DND-41 (cell line): ENCODE results near the gene SNTA1.
"Not testable (repeated sequence)": the region's sequence is repeated elsewhere in the genome, so short reads cannot be mapped to it uniquely, and the experiment has no call there.

Experiments
- ATAC-seq: fragments of 200-7000 bp; cut with Tn5 transposase; 3 replicates; pipeline ENCODE4 v1.9.1; 2021; ENCODE audit warnings: low read depth; ENCODE audit not compliant: insufficient read depth
- DNase-seq: peaks from one replicate; pipeline ENCODE4 v3.0.0-alpha.2; 2020
- H2AFZ ChIP-seq: 2 replicates; pipeline ENCODE4 v1.6.0; 2012; ENCODE audit warnings: low read depth, low read length
- H3K27ac ChIP-seq: 2 replicates; pipeline ENCODE4 v1.5.1; 2012; ENCODE audit warnings: low read length, inconsistent platforms
- H3K27me3 ChIP-seq: fragments of 200-600 bp; sonication (generic); 2 replicates; pipeline ENCODE4 v1.6.0; 2012; ENCODE audit warnings: low read length, mild to moderate bottlenecking, inconsistent platforms; ENCODE audit not compliant: insufficient read depth, poor library complexity
- H3K36me3 ChIP-seq: 2 replicates; pipeline ENCODE4 v1.5.1; 2012; ENCODE audit warnings: low read length, inconsistent platforms; ENCODE audit not compliant: insufficient read depth
- H3K4me1 ChIP-seq: 2 replicates; pipeline ENCODE4 v1.5.1; 2012; ENCODE audit warnings: mild to moderate bottlenecking, low read length; ENCODE audit not compliant: insufficient read depth
- H3K4me2 ChIP-seq: 2 replicates; pipeline ENCODE4 v1.6.0; 2012; ENCODE audit warnings: mild to moderate bottlenecking, moderate library complexity, low read length, inconsistent platforms; ENCODE audit not compliant: insufficient read depth
- H3K4me3 ChIP-seq, 2 experiments: fragments of 200-600 bp in 1 of 2; shearing (Covaris generic) in 1 of 2; 2 replicates each; pipeline ENCODE4 v1.5.1; 2012 to 2016; ENCODE audit warnings: inconsistent platforms in 2 of 2, low read length in 2 of 2, mild to moderate bottlenecking in 2 of 2, low read depth in 1 of 2, moderate library complexity in 1 of 2
- H3K79me2 ChIP-seq: 2 replicates; pipeline ENCODE4 v1.6.0; 2012; ENCODE audit warnings: low read length, inconsistent platforms; ENCODE audit not compliant: insufficient read depth
- H3K9ac ChIP-seq: 2 replicates; pipeline ENCODE4 v1.6.0; 2012; ENCODE audit warnings: low read depth, mild to moderate bottlenecking, inconsistent platforms, low read length, moderate library complexity
- H3K9me3 ChIP-seq: 2 replicates; pipeline ENCODE4 v1.5.1; 2012; ENCODE audit warnings: low read length, moderate library complexity, mild to moderate bottlenecking, inconsistent platforms; ENCODE audit not compliant: insufficient read depth, severe bottlenecking
- H4K20me1 ChIP-seq: 2 replicates; pipeline ENCODE4 v1.6.0; 2012; ENCODE audit warnings: low read length; ENCODE audit not compliant: insufficient read depth
- EZH2 ChIP-seq: IDR thresholded peaks from 3 replicates; pipeline ENCODE4 v1.6.1; 2012; ENCODE audit warnings: borderline replicate concordance, low read depth, mild to moderate bottlenecking, moderate library complexity, low read length, inconsistent platforms; ENCODE audit not compliant: severe bottlenecking
- TF ChIP-seq, protein P1 (sequence below): IDR thresholded peaks from 2 replicates; pipeline ENCODE4 v1.5.1; 2012; ENCODE audit warnings: borderline replicate concordance, low read length, moderate library complexity, mild to moderate bottlenecking; ENCODE audit not compliant: poor library complexity, severe bottlenecking; ENCODE audit errors: extremely low read depth

The SNTA1 gene

GRCh38 chr20:33391722-33392415 is 51.7 kb downstream of the SNTA1 start:
- no peak for DNase-seq
- no peak overlapping the region for H3K4me3 ChIP-seq
- ATAC-seq = peak; percentile 44; the same call in 2 of the 3 replicates
- TF ChIP-seq EZH2 = no peak
- TF ChIP-seq, protein P1, sequence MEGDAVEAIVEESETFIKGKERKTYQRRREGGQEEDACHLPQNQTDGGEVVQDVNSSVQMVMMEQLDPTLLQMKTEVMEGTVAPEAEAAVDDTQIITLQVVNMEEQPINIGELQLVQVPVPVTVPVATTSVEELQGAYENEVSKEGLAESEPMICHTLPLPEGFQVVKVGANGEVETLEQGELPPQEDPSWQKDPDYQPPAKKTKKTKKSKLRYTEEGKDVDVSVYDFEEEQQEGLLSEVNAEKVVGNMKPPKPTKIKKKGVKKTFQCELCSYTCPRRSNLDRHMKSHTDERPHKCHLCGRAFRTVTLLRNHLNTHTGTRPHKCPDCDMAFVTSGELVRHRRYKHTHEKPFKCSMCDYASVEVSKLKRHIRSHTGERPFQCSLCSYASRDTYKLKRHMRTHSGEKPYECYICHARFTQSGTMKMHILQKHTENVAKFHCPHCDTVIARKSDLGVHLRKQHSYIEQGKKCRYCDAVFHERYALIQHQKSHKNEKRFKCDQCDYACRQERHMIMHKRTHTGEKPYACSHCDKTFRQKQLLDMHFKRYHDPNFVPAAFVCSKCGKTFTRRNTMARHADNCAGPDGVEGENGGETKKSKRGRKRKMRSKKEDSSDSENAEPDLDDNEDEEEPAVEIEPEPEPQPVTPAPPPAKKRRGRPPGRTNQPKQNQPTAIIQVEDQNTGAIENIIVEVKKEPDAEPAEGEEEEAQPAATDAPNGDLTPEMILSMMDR = no peak
- H3K4me1 ChIP-seq = no peaks in the 10 kb centered on the region
- H3K27ac ChIP-seq = no peak overlapping the region
- H3K9me3 ChIP-seq = peaks cover 2% of the 10 kb centered on the region
- H2AFZ ChIP-seq = no peak overlapping the region
- H3K36me3 ChIP-seq = peaks cover 71% of the 10 kb centered on the region
- peaks cover 25% of the 10 kb centered on the region for H3K79me2 ChIP-seq
- H3K27me3 ChIP-seq = no peaks in the 10 kb centered on the region
- no peak overlapping the region for H3K9ac ChIP-seq
- no peak overlapping the region for H3K4me2 ChIP-seq
- peaks cover 4% of the 10 kb centered on the region; the same call in 1 of the 2 replicates for H4K20me1 ChIP-seq

DNA sequence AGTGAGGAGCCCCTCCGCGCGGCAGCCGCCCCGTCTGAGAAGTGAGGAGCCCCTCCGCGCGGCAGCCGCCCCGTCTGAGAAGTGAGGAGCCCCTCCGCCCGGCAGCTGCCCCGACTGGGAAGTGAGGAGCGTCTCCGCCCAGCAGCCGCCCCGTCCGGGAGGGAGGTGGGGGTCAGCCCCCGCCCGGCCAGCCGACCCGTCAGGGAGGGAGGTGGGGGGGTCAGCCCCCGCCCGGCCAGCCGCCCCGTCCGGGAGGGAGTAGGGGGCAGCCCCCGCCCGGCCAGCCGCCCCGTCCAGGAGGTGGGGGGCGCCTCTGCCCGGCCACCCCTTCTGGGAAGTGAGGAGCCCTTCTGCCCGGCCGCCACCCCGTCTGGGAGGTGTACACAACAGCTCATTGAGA is 54.2 kb downstream of the SNTA1 start:
- H3K9me3 ChIP-seq, H4K20me1 ChIP-seq, DNase-seq, H3K27me3 ChIP-seq, H3K4me3 ChIP-seq, H3K9ac ChIP-seq, H3K4me1 ChIP-seq, H3K27ac ChIP-seq, H2AFZ ChIP-seq, H3K79me2 ChIP-seq, ATAC-seq, H3K4me2 ChIP-seq: not testable (repeated sequence)
- H3K36me3 ChIP-seq = peaks cover 70% of the 10 kb centered on the region

DNA sequence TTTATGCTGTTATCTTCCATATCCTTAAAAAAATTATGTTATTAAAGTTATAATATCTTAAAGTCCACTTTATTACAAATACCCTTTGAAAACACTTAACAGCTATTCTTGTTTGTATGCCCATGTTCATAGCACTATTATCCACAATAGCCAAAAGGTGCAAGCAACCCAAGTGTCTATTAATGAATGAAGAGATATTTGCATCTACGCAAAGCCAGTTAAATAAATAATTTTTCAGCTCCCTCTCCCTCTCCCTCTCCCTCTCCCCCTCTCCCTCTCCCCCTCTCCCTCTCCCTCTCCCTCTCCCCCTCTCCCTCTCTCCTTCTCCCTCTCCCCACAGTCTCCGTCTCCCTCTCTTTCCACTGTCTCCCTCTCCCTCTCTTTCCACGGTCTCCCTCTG is 55.3 kb downstream of the SNTA1 start:
- no peak overlapping the region for H3K9ac ChIP-seq
- H3K4me2 ChIP-seq = no peak overlapping the region
- no peak overlapping the region for H3K4me3 ChIP-seq
- H3K9me3 ChIP-seq = peaks cover 2% of the 10 kb centered on the region
- peaks cover 69% of the 10 kb centered on the region for H3K36me3 ChIP-seq
- no peak for ATAC-seq
- no peak for TF ChIP-seq EZH2
- TF ChIP-seq, protein P1 = no peak
- H3K27me3 ChIP-seq = no peaks in the 10 kb centered on the region
- H4K20me1 ChIP-seq = no peaks in the 10 kb centered on the region
- H3K4me1 ChIP-seq = no peaks in the 10 kb centered on the region
- no peak overlapping the region for H3K27ac ChIP-seq
- DNase-seq = no peak
- H3K79me2 ChIP-seq = no peaks in the 10 kb centered on the region; the same call in 1 of the 2 replicates
- no peak overlapping the region for H2AFZ ChIP-seq

DNA sequence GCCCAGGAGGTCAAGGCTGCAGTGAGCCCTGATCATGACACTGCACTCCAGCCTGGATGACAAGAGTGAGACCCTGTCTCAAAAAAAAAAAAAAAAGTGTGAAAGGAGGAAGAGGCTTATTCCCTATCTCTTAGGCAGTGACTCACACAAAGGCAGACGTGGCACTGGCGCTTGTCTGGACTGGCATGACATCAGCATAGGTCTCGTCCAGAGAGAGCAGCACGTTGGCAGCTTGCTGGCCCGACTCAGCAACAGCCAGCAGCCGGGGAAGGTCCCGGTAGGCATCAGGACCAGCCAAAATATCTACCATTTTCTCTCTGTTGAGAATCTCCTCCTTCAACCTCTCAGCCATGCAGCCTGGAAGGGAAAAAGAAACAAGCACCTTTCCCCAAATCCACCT is 56.4 kb downstream of the SNTA1 start:
- H3K4me1 ChIP-seq = no peaks in the 10 kb centered on the region
- no peak overlapping the region for H3K9ac ChIP-seq
- ATAC-seq (no peak), DNase-seq (no peak)
- H3K27ac ChIP-seq = no peak overlapping the region
- H3K4me2 ChIP-seq = no peak overlapping the region
- peaks cover 67% of the 10 kb centered on the region for H3K36me3 ChIP-seq
- no peak overlapping the region for H3K4me3 ChIP-seq
- no peaks in the 10 kb centered on the region; the same call in 1 of the 2 replicates for H3K79me2 ChIP-seq
- no peaks in the 10 kb centered on the region for H4K20me1 ChIP-seq
- no peak overlapping the region for H2AFZ ChIP-seq
- H3K27me3 ChIP-seq = no peaks in the 10 kb centered on the region
- TF ChIP-seq EZH2 = no peak
- TF ChIP-seq, protein P1 = no peak
- H3K9me3 ChIP-seq = peaks cover 2% of the 10 kb centered on the region
